Cardiac atrium fibroblast (primary cell): Measurements from ENCODE around the gene DNAH8. TPM values are rescaled to one million over a fixed set of nuclear protein-coding genes. Genes with fewer than 3 reads are reported as not detected.

ENCODE experiments used
- total RNA-seq: library from RNA; depleted of rRNA; stranded (reverse); fragments of >200 nt; gene quantifications from 2 replicates; pipeline ENCODE4 v1.2.3, GENCODE V29; 2015

DNAH8 gene
- not detected in 2 replicates for total RNA-seq

GRCh38 chr6:38715016-38715689 is at the start of gene DNAH8:
TSS of gene DNAH8 (plus strand) at chr6:38715311. CDS start at chr6:38722810, 7,499 bp downstream.

GRCh38 chr6:38702558-38703397 is 12.3 kb upstream of the DNAH8 start, which contains the start of gene GLO1:
TSS of gene GLO1 (minus strand) at chr6:38703145. CDS start at chr6:38703054, 91 bp downstream.

GRCh38 chr6:39048481-39049399 is 333.6 kb downstream of the DNAH8 start, which contains the start of gene GLP1R:
TSS of gene GLP1R (plus strand) at chr6:39048781. CDS start at chr6:39048841, 60 bp downstream.

Other genes starting within 250 kb of the DNAH8 start
- gene BTBD9, start 75.4 kb upstream of the DNAH8 start, total RNA-seq, result 2.2 and 8.7 TPM in 2 replicates
- 116 and 124 TPM in 2 replicates for gene GLO1, start 12.2 kb upstream of the DNAH8 start, total RNA-seq